Ammon's horn (tissue), 1 donor: ENCODE results near the gene MLC1.

Source experiments
- DNase-seq: peaks from one replicate; pipeline ENCODE4 v3.0.0-alpha.2; 2016; ENCODE audit warnings: low spot score

MLC1 gene

DNA sequence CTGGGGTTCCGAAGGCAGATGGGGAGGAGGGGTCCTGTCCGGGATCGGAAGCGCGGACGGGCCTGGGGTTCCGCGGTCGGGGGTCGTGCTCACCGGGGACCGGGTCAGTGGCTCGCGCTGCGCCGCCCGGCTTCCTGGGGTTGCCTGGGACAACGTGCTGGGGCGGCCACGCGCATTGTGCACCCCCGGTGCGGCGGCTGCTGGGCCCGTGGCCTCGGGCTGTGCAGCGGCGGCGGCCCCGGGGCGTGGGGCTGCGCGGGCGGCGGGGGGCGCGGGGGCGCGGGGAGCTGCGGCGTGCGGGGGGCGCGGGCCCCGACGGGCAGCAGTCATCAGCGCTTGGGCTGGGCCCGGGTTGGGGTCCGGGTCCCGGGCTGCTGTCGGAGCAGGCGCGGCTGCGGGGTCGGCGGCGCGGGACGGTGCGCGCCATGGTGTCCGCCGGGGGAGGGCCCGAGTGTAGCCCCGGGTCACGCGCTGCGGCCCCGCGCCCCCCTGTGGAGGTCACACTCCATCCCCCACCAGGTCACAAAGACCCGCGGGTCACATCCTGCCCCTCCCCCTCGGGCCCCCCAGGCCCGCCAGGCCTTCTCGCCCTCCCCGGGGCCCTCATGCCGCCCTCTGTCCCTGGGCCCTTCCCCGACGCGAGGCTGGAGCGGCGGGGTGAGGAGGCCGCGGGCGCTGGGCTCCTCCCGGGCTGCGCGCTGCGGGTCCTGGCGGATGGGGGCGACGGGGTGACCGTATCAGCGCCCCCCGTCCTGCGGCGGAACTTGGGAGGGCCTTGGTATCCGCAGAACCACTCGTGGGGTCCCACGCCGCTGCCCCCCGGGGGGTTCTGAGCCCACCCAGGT lies 26.9 kb downstream of the MLC1 start, which contains the start of gene TTLL8:
Gene TTLL8 (minus strand): TSS at position 238 of the 845 bp plus-strand sequence.
- DNase-seq, result no peak

DNA sequence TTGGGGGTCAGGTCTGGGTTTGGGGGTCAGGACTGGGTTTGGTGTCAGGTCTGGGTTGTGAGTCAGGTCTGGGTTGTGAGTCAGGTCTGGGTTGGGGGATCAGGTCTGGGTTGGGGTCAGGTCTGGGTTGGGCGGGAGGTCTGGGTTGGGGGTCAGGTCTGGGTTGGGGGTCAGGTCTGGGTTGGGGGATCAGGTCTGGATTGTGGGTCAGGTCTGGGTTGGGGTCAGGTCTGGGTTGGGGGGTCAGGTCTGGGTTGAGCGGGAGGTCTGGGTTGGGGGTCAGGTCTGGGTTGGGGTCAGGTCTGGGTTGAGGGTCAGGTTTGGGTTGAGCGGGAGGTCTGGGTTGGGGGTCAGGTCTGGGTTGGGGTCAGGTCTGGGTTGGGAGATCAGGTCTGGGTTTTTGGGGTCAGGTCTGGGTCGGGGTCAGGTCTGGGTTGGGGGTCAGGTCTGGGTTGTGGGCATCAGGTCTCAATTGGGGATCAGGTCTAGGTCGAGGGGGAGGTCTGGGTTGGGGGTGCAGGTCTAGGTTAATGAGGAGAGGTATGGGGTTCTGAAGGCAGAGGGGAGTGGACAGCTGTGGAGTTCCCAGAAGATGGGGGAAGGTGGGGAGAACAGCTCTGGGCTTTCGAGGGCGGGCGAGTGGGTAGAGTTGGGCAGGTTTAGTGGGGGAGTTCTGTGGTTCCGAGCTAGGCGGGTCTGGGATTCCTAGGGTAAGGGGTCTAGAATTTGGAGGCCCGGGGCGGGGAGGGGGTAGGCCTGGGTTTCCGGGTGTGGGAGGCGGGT lies 27.8 kb downstream of the MLC1 start:
- no peak for DNase-seq

GRCh38 chr22:50056214-50056972 lies 28.8 kb downstream of the MLC1 start:
- no peak for DNase-seq

- no peak for DNase-seq
Observed at GRCh38 chr22:50053861-50054260, 31.4 kb downstream of the MLC1 start.

GRCh38 chr22:50051930-50052329 lies 33.3 kb downstream of the MLC1 start:
- no peak for DNase-seq

DNA sequence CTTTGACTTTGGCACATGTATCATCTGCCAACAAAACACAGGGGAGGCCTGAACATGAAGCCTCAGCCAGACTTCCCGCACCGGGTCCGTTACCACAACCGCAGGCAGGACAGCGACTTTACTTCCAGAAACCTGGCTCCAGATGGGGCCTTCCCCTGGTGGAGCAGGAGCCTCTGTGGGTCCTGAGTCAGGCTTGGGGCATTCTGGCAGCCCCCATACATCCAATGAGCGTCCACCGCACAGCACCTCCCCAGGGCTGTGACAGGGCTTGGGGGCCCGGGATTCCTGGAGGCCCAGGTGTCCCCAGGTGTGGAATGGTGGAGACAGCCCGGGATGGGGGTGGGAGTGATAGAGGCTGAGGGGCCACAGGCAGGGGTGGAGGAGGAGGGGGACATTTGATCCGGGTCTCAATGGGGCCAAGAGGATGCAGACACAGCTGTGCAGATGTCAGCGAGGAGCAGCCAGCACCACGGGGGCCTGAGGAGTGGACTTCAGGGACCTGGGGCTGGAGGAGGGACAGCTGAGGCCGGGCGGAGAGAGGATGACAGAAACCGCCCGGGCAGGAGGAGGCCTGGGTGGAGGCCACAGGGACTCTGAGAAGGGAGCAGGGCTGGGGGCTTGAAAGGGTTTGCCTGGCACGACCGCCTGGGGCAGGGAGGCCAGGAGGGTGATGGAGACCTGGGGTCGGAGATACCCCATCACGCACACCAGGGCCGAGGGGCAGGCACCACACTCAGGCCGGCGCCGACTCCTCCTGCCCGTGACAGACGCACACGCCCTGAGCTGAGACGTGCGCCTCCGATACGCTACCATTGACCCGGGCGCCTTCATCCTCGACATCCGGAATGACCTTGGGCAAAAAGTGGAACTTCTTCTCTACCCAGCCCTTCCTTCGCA lies 35.7 kb downstream of the MLC1 start:
- DNase-seq, result no peak

DNA sequence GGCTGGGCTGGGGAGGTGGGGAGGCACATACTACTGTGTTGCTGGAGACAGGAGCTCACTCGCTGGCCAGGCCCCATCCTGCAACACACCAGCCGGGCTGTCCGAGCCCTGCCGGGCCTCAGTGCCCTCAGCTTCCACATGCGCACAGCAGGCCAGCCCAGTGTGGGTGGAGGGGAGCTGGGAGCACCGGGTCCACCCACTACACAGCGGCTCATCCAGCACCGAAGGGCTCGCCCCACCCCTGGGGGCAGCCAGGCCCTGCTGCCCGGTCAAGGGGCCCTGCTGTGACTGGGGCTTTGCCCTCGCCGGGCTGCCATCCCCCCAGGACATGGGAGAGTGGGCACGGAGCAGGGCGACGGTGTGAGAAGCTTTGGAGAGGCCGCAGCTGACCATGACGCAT lies 36.4 kb downstream of the MLC1 start:
- DNase-seq, result no peak

GRCh38 chr22:50048061-50048765 lies 37.0 kb downstream of the MLC1 start:
- no peak for DNase-seq

GRCh38 chr22:50047346-50047745 lies 37.9 kb downstream of the MLC1 start:
- no peak for DNase-seq

DNA sequence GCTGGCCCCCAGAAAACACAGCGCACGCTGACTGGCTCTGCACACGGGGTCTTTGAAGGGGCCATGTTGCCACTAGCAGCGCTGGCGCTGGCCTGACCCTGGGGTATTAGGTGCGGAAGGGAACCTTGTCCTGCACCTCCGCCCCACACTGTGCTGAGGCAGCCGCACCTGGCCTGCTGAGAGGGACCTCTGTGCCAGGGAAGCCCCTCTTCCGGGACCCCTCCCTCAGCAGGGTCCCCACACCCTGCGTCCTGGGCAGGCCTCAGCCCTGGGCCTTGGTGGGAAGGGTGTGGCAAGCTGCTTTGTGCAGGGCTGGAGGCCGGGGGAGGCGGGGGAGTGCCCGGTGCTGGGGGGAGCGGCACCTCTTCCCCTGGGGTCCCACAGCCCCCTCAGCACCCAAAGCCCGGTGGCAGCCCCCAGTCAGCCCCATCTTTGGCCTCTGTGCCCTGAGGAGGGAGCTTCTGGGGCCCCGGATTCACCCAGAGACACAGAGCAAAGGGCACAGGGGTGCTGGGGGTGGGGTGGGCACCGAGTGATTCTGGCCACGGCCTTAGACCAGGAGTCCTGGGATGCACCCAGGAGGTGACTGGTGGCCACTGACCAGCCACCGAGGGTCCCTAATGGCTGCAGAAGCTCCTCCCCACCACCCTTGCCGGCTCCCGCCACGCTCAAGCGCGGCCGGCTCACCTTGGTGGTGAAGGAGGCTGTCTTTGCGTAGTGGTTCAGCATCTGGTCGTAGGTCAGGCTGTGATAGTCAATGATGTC lies 38.6 kb downstream of the MLC1 start:
- DNase-seq, result no peak

GRCh38 chr22:50046019-50046415 lies 39.2 kb downstream of the MLC1 start:
- no peak for DNase-seq

DNA sequence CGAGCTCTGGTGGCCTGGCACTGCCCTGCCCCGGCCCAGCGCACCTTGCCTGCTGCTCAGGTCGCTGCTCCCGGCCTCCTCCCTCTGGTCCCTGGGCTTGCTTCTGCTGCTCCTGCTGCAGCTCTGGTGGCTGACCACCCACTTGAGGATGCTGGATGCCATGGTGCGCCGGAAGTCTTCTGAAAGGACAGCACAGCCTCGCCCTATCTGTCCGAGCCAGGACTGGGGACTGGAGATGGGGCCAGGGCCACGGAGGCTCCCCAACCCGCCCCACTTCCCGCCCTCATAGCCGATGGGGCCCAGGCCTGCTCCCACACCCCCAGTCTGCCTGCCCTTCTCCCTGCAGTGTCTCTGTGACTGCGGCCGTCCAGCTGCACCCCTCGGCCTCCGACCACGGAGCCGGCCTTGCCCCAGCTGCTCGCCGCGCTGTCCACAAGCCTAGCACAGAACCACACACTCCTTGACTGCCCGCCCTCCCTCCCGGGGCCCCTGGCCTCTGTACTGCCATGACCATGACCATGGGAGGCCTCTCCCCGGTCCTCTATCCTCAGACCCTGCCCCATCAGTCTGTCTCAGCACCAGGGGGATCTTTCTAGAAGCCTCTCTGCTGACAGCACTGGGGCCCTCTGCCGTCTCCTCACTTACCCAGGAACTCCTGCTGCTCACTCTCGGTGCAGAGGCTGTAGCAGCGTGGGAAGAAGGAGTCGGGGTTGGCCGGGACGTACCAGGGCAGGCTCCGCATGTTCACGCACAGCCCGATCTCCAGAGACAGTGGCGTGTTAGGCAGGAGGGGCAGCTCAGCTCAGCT lies 39.8 kb downstream of the MLC1 start:
- no peak for DNase-seq

DNA sequence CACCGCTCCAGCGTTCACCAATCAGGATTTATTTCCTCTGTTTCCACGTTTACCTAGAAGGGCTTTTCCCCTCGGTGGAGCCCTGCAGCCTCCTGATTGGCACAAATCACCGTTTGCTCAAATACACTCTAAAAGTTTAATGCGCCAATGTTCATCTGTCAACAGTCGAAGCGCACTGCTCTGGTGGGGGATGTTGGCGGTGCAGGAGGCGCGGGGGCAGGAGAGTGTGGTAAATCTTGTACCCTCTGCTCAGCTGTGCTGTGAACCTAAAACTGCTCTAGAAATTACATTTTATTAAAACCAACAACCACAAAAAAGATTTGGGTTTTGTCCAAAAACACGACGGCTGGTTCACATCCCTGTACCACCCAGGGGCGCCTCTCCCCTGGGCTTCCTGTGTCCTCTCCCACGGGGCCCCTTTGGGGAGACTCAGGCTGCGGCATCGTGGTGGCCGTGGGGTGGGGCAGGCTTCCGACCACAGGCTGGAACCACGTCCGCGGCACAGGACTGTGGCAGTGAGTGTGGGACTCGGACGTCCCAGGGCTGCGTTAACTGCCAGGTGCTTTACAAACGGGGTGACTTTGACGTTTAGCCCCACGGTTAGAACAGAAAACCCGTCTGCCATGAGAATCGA lies 40.6 kb downstream of the MLC1 start:
- no peak for DNase-seq

DNA sequence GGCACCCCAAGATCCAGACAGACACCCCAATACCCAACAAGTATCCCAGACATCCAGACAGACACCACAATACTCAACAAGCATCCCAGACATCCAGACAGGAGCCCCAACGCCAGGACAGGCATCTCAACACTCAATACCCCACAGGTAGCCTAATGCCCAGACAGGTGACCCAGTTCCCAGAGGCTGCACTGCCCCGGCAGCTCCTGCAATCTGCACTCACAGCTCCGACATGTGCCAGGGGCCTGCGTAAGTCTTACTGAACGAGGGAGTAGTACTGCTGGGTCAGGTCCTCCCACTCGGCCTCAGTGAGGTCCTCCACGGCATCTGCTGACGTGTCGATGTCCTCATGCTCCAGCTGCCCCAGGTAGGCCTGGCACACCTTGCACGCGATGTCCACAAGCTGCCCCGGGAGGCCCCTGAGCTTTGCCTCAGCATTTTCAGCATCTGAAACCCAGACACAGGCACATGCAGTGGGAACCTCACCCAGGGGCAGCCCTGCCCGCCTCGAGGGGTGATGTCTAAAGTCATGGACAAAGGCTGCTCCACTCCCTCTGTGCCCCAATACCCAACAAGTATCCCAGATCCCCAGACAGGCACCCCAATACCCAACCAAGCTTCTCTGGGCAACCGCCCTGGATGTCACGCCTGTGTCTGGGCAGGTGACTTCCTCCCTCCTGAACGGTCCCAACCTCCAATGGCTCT lies 43.7 kb downstream of the MLC1 start:
- no peak for DNase-seq

DNA sequence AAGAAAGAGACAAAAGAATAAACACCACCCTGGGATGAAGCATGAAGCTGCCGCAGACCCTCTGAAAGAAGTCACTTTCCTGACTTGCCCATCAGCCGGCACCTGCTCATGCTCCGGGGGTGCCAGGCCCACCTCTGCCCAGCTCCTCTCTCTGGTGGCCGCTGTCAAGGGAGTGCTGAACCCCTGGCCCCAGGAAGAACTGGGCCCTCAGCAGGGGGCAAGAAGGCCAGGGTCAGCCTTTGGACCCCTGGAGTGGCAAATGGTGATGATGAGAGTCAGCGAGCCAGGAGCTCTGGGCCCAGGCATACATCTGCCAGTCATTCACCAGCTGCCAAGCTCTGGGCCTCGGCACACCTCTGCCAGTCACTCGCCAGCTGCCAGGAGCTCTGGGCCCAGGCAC lies 44.5 kb downstream of the MLC1 start:
- no peak for DNase-seq

GRCh38 chr22:50039669-50040443 lies 45.4 kb downstream of the MLC1 start:
- DNase-seq, result no peak
